ENCODE results near the gene NCR1.
"Not testable (repeated sequence)": the region's sequence is repeated elsewhere in the genome, so short reads cannot be mapped to it uniquely, and the experiment has no call there.

NCR1 gene

DNA sequence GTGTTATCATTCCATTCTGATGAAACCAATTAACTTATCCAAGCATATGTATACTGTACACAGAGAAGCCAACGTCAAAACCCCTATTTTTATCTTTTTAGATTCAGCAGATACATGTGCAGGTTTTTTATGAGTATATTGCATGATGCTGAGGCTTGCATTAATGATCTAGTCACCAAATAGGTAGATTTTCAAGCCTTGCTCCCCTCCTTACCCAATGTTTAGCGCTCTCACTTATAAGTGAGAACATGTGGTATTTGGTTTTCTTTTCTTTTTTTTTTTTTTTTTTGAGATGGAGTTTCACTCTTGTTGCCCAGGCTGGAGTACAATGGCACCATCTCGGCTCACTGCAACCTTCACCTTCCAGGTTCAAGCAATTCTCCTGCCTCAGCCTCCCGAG, 1.7 kb upstream of the NCR1 start:
- H3K36me3 ChIP-seq (ENCODE audit: control insufficient read depth in 5 of 5, insufficient read depth in 5 of 5, low read length in 5 of 5); H3K9me3 ChIP-seq (ENCODE audit: control insufficient read depth in 5 of 5, low read length in 5 of 5); H3K9ac ChIP-seq (ENCODE audit: low read length in 5 of 5); H3K27ac ChIP-seq (ENCODE audit: low read depth, low read length); H3K4me1 ChIP-seq (ENCODE audit: control insufficient read depth in 5 of 5, insufficient read depth in 5 of 5, low read length in 5 of 5); H3K4me3 ChIP-seq (ENCODE audit: low read depth in 1 of 5, low read length in 5 of 5): not testable (repeated sequence)
- peaks cover 4 to 12% (median 8%) of the 10 kb centered on the region in 5 donors for H3K27me3 ChIP-seq (ENCODE audit: control insufficient read depth in 5 of 5, insufficient read depth in 4 of 5, low read length in 5 of 5)

DNA sequence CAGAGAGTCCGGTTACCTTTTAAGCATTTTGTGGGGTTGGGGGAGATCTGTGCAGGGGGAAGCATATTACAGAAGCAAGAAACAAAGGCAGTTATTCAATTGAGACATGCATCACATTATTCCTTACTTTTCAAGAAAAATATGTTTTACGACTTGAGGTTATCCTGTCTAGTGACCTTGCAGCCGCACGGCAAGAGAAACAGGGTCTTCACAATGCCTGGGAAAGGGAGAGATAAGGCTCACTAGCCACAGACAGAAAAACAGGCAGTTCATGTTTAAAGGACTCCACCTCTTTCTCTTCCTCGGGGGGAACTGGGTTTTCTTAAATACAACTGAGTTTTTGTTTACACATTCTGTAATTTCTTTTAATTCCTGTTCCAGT, 536 bp upstream of the NCR1 start:
- Histone ChIP-seq H3K9me3 (ENCODE audit: control insufficient read depth in 5 of 5, low read length in 5 of 5) (peaks cover 0 to 3% (median 0%) of the 10 kb centered on the region in 5 donors), H3K27me3 (ENCODE audit: control insufficient read depth in 5 of 5, insufficient read depth in 4 of 5, low read length in 5 of 5) (peaks cover 4 to 12% (median 8%) of the 10 kb centered on the region in 5 donors), H3K27ac (ENCODE audit: low read depth, low read length) (no peak overlapping the region), H3K4me1 (ENCODE audit: control insufficient read depth in 5 of 5, insufficient read depth in 5 of 5, low read length in 5 of 5) (no peaks in the 10 kb centered on the region), H3K36me3 (ENCODE audit: control insufficient read depth in 5 of 5, insufficient read depth in 5 of 5, low read length in 5 of 5) (no peaks in the 10 kb centered on the region), H3K9ac (ENCODE audit: low read length in 5 of 5) (no peak overlapping the region), H3K4me3 (ENCODE audit: low read depth in 1 of 5, low read length in 5 of 5) (no peak overlapping the region)

DNA sequence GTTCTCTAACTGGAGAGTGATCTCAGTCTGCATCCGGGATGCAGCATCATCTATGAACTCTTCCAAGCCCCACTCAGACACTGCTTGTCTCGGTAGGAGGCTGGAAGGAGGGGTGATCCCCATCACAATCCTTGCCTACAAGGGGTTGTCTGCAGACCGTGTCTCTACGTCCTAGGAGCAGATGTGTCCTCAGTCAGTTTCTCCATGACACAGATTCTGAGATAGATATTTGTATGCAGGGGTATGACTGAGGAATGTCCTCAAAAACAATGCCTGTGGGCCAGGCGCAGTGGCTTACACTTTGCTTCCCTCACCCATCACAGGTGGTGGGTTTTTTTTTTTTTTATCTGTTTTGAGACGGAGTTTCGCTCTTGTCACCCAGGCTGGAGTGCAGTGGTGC, 871 bp downstream of the NCR1 start:
- Histone ChIP-seq H3K27ac (ENCODE audit: low read depth, low read length) (no peak overlapping the region), H3K4me1 (ENCODE audit: control insufficient read depth in 5 of 5, insufficient read depth in 5 of 5, low read length in 5 of 5) (no peaks in the 10 kb centered on the region), H3K27me3 (ENCODE audit: control insufficient read depth in 5 of 5, insufficient read depth in 4 of 5, low read length in 5 of 5) (peaks cover 4 to 12% (median 8%) of the 10 kb centered on the region in 5 donors), H3K36me3 (ENCODE audit: control insufficient read depth in 5 of 5, insufficient read depth in 5 of 5, low read length in 5 of 5) (no peaks in the 10 kb centered on the region), H3K4me3 (ENCODE audit: low read depth in 1 of 5, low read length in 5 of 5) (no peak overlapping the region), H3K9ac (ENCODE audit: low read length in 5 of 5) (no peak overlapping the region), H3K9me3 (ENCODE audit: control insufficient read depth in 5 of 5, low read length in 5 of 5) (peaks cover 0 to 3% (median 0%) of the 10 kb centered on the region in 5 donors)

DNA sequence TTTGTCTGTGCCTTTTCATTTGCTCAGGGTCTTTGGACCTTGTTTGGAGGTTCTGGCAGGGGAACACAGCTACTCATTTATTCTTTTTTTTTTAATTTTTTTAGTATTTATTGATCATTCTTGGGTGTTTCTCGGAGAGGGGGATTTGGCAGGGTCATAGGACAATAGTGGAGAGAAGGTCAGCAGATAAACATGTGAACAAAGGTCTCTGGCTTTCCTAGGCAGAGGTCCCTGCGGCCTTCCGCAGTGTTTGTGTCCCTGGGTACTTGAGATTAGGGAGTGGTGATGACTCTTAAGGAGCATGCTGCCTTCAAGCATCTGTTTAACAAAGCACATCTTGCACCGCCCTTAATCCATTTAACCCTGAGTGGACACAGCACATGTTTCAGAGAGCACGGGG, 2.0 kb downstream of the NCR1 start:
- H3K27ac ChIP-seq (ENCODE audit: low read depth, low read length); H3K9me3 ChIP-seq (ENCODE audit: control insufficient read depth in 5 of 5, low read length in 5 of 5); H3K4me1 ChIP-seq (ENCODE audit: control insufficient read depth in 5 of 5, insufficient read depth in 5 of 5, low read length in 5 of 5); H3K9ac ChIP-seq (ENCODE audit: low read length in 5 of 5); H3K36me3 ChIP-seq (ENCODE audit: control insufficient read depth in 5 of 5, insufficient read depth in 5 of 5, low read length in 5 of 5); H3K4me3 ChIP-seq (ENCODE audit: low read depth in 1 of 5, low read length in 5 of 5): not testable (repeated sequence)
- H3K27me3 ChIP-seq (ENCODE audit: control insufficient read depth in 5 of 5, insufficient read depth in 4 of 5, low read length in 5 of 5) = peaks cover 4 to 12% (median 8%) of the 10 kb centered on the region in 5 donors

DNA sequence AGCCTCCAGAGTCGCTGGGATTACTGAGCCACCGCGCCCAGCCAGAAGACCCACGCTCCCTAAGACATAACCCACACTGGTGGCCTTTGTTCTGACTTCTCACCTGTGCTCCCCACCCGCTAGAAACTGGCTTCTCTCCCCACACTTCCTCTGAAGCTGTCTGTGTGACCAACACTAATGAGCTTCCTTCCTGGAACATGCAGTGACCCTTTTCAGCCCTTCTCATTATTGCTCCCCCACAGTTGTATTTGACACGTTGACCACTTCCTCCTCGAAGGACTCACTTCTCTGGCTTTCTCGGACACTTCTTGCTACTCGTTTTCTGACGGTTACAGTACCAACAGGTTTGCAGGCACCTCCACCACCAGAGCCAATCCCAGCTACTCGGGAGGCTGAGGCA, 10.9 kb downstream of the NCR1 start:
- Histone ChIP-seq H3K9ac (ENCODE audit: low read length in 5 of 5) (no peak overlapping the region), H3K9me3 (ENCODE audit: control insufficient read depth in 5 of 5, low read length in 5 of 5) (no peaks in the 10 kb centered on the region), H3K27me3 (ENCODE audit: control insufficient read depth in 5 of 5, insufficient read depth in 4 of 5, low read length in 5 of 5) (peaks cover 0 to 13% (median 7%) of the 10 kb centered on the region in 5 donors), H3K4me1 (ENCODE audit: control insufficient read depth in 5 of 5, insufficient read depth in 5 of 5, low read length in 5 of 5) (peaks cover 0 to 4% (median 0%) of the 10 kb centered on the region in 5 donors), H3K27ac (ENCODE audit: low read depth, low read length) (no peak overlapping the region), H3K4me3 (ENCODE audit: low read depth in 1 of 5, low read length in 5 of 5) (no peak overlapping the region), H3K36me3 (ENCODE audit: control insufficient read depth in 5 of 5, insufficient read depth in 5 of 5, low read length in 5 of 5) (no peaks in the 10 kb centered on the region)

DNA sequence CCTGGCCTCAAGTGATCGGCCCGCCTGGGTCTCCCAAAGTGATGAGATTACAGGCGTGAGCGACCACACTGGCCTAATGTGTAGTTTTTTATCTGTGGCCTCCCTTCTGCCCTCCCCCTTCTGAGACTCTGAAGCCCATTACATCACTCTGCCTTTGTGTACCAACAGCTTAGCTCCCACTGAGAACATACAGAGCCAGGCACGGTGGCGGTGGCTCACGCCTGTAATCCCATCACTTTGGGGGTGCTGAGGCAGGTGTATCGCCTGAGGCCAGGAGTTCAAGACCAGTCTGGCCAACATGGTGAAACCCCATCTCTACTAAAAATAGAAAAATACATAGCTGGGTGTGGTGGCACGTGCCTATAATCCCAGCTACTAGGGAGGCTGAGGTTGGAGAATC, 12.6 kb downstream of the NCR1 start:
- H3K4me3 ChIP-seq (ENCODE audit: low read depth in 1 of 5, low read length in 5 of 5) = no peak overlapping the region

DNA sequence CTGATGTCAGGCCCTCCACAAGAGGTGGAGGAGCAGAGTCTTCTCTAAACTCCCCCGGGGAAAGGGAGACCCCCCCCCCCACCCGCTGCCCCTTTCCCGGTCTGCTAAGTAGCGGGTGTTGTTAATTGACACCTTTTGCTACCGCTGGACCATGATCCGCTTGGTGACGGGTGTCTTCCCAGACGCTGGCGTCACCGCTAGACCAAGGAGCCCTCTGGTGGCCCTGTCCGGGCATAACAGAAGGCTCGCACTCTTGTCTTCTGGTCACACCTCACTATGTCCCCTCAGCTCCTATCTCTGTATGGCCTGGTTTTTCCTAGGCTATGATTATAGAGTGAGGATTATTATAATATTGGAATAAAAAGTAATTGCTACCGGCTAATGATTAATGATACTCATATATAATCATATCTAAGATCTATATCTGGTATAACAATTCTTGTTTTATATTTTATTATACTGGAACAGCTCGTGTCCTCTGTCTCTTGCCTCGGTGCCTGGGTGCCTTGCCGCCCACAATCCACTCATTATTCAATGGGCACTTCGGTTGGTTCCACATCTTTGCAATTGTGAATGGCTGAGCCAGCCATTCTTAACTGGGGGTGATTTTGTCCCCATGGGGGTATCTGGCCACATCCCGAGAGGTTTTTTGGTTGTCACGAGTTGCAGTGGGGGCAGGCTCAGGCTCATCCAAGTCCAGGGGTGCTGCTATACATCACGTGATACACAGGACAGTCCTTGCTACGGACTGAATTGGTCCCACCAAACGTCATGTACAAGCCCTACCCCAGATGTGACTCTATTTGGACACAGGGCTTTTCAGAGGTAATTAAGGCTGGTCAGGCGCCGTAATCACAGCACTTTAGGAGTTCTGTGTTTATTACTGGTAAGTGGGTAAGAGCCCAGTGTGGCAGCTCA, 14.0 kb downstream of the NCR1 start:
- H3K4me3 ChIP-seq (ENCODE audit: low read depth in 1 of 5, low read length in 5 of 5); H3K9ac ChIP-seq (ENCODE audit: low read length in 5 of 5); H3K27ac ChIP-seq (ENCODE audit: low read depth, low read length); H3K4me1 ChIP-seq (ENCODE audit: control insufficient read depth in 5 of 5, insufficient read depth in 5 of 5, low read length in 5 of 5); H3K9me3 ChIP-seq (ENCODE audit: control insufficient read depth in 5 of 5, low read length in 5 of 5); H3K36me3 ChIP-seq (ENCODE audit: control insufficient read depth in 5 of 5, insufficient read depth in 5 of 5, low read length in 5 of 5): not testable (repeated sequence)
- H3K27me3 ChIP-seq (ENCODE audit: control insufficient read depth in 5 of 5, insufficient read depth in 4 of 5, low read length in 5 of 5) = peaks cover 2 to 14% (median 9%) of the 10 kb centered on the region in 5 donors

More for the DNA sequence above, 12.6 kb downstream of the NCR1 start:
- Histone ChIP-seq H3K27me3 (ENCODE audit: control insufficient read depth in 5 of 5, insufficient read depth in 4 of 5, low read length in 5 of 5) (peaks cover 2 to 16% (median 9%) of the 10 kb centered on the region in 5 donors), H3K4me1 (ENCODE audit: control insufficient read depth in 5 of 5, insufficient read depth in 5 of 5, low read length in 5 of 5) (peaks cover 0 to 4% (median 0%) of the 10 kb centered on the region in 5 donors), H3K27ac (ENCODE audit: low read depth, low read length) (no peak overlapping the region), H3K36me3 (ENCODE audit: control insufficient read depth in 5 of 5, insufficient read depth in 5 of 5, low read length in 5 of 5) (no peaks in the 10 kb centered on the region), H3K9me3 (ENCODE audit: control insufficient read depth in 5 of 5, low read length in 5 of 5) (no peaks in the 10 kb centered on the region), H3K9ac (ENCODE audit: low read length in 5 of 5) (no peak overlapping the region)

DNA sequence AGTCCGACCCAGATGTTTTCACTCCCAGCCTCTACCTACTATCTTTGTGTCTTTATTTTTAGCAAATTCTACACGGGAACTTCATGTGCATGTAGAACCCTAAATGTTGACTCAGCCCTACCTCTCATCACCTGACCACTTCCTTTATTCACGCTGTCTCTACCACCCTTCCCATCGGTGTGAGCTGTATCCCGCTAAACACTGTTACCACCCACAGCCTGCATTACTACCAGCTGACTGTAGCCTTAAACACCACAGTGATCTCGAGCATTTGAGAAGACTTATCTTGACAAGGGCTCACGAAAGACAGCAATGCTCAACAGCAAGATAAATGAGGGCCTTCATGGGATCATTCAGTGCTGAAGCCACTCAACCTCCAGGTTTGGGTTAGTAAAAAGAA, 15.1 kb downstream of the NCR1 start:
- peaks cover 2 to 13% (median 9%) of the 10 kb centered on the region in 5 donors for H3K27me3 ChIP-seq (ENCODE audit: control insufficient read depth in 5 of 5, insufficient read depth in 4 of 5, low read length in 5 of 5)
- no peaks in the 10 kb centered on the region for H3K36me3 ChIP-seq (ENCODE audit: control insufficient read depth in 5 of 5, insufficient read depth in 5 of 5, low read length in 5 of 5)
- H3K4me1 ChIP-seq (ENCODE audit: control insufficient read depth in 5 of 5, insufficient read depth in 5 of 5, low read length in 5 of 5) = peaks cover 0 to 4% (median 0%) of the 10 kb centered on the region in 5 donors
- no peak overlapping the region for H3K9ac ChIP-seq (ENCODE audit: low read length in 5 of 5)
- H3K9me3 ChIP-seq (ENCODE audit: control insufficient read depth in 5 of 5, low read length in 5 of 5) = no peaks in the 10 kb centered on the region
- H3K4me3 ChIP-seq (ENCODE audit: low read depth in 1 of 5, low read length in 5 of 5) = no peak overlapping the region
- H3K27ac ChIP-seq (ENCODE audit: low read depth, low read length) = no peak overlapping the region

DNA sequence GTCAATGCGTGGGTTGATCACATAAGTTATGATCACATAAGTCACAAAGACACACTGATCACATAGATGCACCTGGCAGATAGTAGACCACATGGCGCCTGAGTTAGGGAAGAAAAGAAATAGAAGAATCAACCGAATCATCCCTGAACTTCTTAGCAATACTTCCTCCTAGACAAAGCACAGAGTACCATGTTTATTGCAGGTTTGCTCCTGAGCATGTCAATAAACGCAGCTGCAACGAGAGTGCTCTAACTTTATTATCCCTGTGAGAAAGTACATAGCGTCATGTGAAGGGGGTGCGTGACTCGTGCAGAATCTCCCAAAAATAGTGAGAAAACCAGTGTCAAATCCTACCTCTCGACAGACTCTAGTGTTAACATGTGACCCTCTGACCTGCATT, 17.3 kb downstream of the NCR1 start:
- no peak overlapping the region for H3K27ac ChIP-seq (ENCODE audit: low read depth, low read length)
- H3K9me3 ChIP-seq (ENCODE audit: control insufficient read depth in 5 of 5, low read length in 5 of 5) = peaks cover 0 to 10% (median 8%) of the 10 kb centered on the region in 5 donors
- peak overlapping the region in 1 of 5 donors; percentile 12 for H3K9ac ChIP-seq (ENCODE audit: low read length in 5 of 5)
- H3K27me3 ChIP-seq (ENCODE audit: control insufficient read depth in 5 of 5, insufficient read depth in 4 of 5, low read length in 5 of 5) = peaks cover 2 to 13% (median 8%) of the 10 kb centered on the region in 5 donors
- H3K36me3 ChIP-seq (ENCODE audit: control insufficient read depth in 5 of 5, insufficient read depth in 5 of 5, low read length in 5 of 5) = no peaks in the 10 kb centered on the region
- no peak overlapping the region for H3K4me3 ChIP-seq (ENCODE audit: low read depth in 1 of 5, low read length in 5 of 5)
- no peaks in the 10 kb centered on the region for H3K4me1 ChIP-seq (ENCODE audit: control insufficient read depth in 5 of 5, insufficient read depth in 5 of 5, low read length in 5 of 5)

DNA sequence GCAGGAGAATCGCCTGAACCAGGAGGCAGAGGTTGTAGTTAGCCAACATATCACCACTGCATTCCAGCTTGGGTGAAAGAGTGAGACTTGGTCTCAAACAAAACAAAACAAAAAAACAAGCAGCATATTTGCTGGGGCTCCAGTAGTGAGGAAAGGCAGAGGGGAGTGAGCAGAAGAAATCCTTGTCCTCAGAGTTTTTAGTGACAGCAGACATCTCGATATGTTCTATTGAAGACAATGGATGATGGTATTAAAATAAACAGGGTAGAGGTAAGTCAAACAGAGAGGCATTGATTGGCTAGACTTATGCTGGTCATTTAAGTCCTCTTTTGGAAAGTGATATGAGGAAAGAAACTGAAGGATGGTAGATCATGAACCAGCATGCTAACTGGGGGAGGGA, 22.4 kb downstream of the NCR1 start:
- Histone ChIP-seq H3K27ac (ENCODE audit: low read depth, low read length) (no peak overlapping the region), H3K36me3 (ENCODE audit: control insufficient read depth in 5 of 5, insufficient read depth in 5 of 5, low read length in 5 of 5) (no peaks in the 10 kb centered on the region), H3K9ac (ENCODE audit: low read length in 5 of 5) (no peak overlapping the region), H3K4me3 (ENCODE audit: low read depth in 1 of 5, low read length in 5 of 5) (no peak overlapping the region), H3K9me3 (ENCODE audit: control insufficient read depth in 5 of 5, low read length in 5 of 5) (peaks cover 3 to 22% (median 15%) of the 10 kb centered on the region in 5 donors), H3K27me3 (ENCODE audit: control insufficient read depth in 5 of 5, insufficient read depth in 4 of 5, low read length in 5 of 5) (peaks cover 0 to 1% (median 0%) of the 10 kb centered on the region in 5 donors), H3K4me1 (ENCODE audit: control insufficient read depth in 5 of 5, insufficient read depth in 5 of 5, low read length in 5 of 5) (no peaks in the 10 kb centered on the region)
